Stimulated activated CD4-positive, alpha-beta T cell treated with anti-CD3 and anti-CD28 coated beads, TNF-alpha, amount 100 ng/mL, for 24 hours (primary cell): ENCODE data around the gene ZCWPW2.

Experiments
- DNase-seq, 3 experiments: peaks; one replicate each; pipeline ENCODE4 v3.0.0-alpha.2; 2020; ENCODE audit warnings: low read depth in 3 of 3

Gene ZCWPW2

DNA sequence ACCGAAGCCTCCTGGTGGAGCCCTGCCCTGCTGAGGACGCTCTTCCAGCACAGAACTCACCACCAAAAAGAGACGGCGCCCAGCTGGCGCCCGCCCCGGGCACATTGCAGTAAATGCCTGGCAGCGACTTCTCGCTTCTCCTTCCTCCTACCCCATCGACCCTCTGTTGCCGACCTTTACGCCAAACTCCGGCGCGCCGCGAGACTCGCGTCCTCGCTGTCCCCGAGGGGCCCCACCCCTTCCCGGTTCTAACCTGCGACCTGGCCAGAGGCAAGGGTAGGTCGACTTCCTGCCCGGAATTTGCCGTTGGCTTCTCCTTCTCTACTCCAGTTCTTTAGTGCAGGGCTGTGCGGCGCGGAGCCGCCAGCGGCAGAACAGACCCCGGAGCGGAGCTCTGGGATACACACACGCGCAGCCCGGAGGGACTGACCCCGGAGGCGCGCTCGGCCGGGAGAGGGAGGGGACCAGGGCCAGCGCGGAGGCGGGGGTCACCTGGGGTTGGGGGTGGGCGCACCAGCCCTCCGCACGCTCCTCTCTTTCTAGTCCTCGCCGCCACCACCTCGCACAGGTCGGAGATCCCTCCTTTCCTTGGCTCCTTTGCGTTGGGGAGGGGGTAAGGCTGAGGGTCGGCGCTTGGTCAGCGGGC, 226.7 kb downstream of the ZCWPW2 start:
- no peak for DNase-seq
